H1 (cell line): ENCODE data around the gene SLC37A3. TPM values are rescaled to one million over a fixed set of nuclear protein-coding genes. Genes with fewer than 3 reads are reported as not detected.

Source experiments
- CTCF ChIA-PET: fragments of 300-600 bp; sonication (Branson Sonifier 250); formaldehyde crosslinking; loops from one replicate; lab custom pipeline; 2021; ENCODE audit not compliant: partially characterized antibody; lab: Charles Lee
- POLR2A ChIA-PET: fragments of 300-600 bp; sonication (Branson Sonifier 250); formaldehyde crosslinking; loops from one replicate; lab custom pipeline; 2021; ENCODE audit warnings: inconsistent platforms; ENCODE audit not compliant: partially characterized antibody; lab: Charles Lee
- DNase-seq, 2 experiments: peaks; one replicate each; pipeline versions ENCODE4 v3.0.0 to v3.0.0-alpha.2; 2010 to 2022; ENCODE audit warnings: low spot score in 2 of 2, low read depth in 1 of 2, mixed read lengths in 1 of 2
- FAIRE-seq: peaks from 2 replicates; lab custom pipeline; 2011; peaks lifted over from hg19 to GRCh38; lab: Jason Lieb, UNC
- H2AFZ ChIP-seq: 2 replicates; pipeline ENCODE4 v1.8.1; 2012; ENCODE audit warnings: low read length, inconsistent platforms
- H2AK5ac ChIP-seq: 2 replicates; pipeline ENCODE4 v1.6.1; 2013; ENCODE audit warnings: low read depth, low read length
- H2BK120ac ChIP-seq: replicated peaks from 2 replicates; pipeline ENCODE3; 2013; ENCODE audit warnings: low read depth, low read length, inconsistent platforms
- H2BK12ac ChIP-seq: 2 replicates; pipeline ENCODE4 v1.6.1; 2013; ENCODE audit warnings: low read depth, low read length
- H2BK15ac ChIP-seq: 2 replicates; pipeline ENCODE4 v1.6.1; 2013; ENCODE audit warnings: low read length
- H2BK20ac ChIP-seq: 2 replicates; pipeline ENCODE4 v1.6.1; 2013; ENCODE audit warnings: low read length
- H2BK5ac ChIP-seq: 2 replicates; pipeline ENCODE4 v1.6.1; 2013; ENCODE audit warnings: low read depth, low read length
- H3K14ac ChIP-seq: 2 replicates; pipeline ENCODE4 v1.6.1; 2013; ENCODE audit warnings: inconsistent platforms; ENCODE audit not compliant: insufficient read length
- H3K18ac ChIP-seq: 2 replicates; pipeline ENCODE4 v1.6.1; 2013; ENCODE audit warnings: low read length; ENCODE audit errors: extremely low read depth
- H3K23ac ChIP-seq: 2 replicates; pipeline ENCODE4 v1.6.1; 2013; ENCODE audit warnings: inconsistent platforms; ENCODE audit not compliant: insufficient read length
- H3K23me2 ChIP-seq: 2 replicates; pipeline ENCODE4 v1.6.1; 2013; ENCODE audit warnings: low read depth, low read length
- H3K27ac ChIP-seq: 2 replicates; pipeline ENCODE4 v1.6.1; 2011; ENCODE audit warnings: low read depth, low read length, inconsistent platforms
- H3K27me3 ChIP-seq, 4 experiments: replicated peaks in 1 of 4; 1 replicate in 1 of 4; 2 replicates in 3 of 4; pipeline versions ENCODE4 v1.6.1 to v1.8.1; 2011 to 2013; ENCODE audit warnings: low read length in 3 of 4, mild to moderate bottlenecking in 3 of 4, inconsistent platforms in 2 of 4, mixed read lengths in 2 of 4, moderate library complexity in 1 of 4; ENCODE audit not compliant: control insufficient read depth in 3 of 4, insufficient read depth in 3 of 4; ENCODE audit errors: extremely low read depth in 1 of 4
- H3K36me3 ChIP-seq, 4 experiments: 2 replicates each; pipeline versions ENCODE4 v1.6.1 to v1.8.1; 2011 to 2013; ENCODE audit warnings: mild to moderate bottlenecking in 4 of 4, low read length in 3 of 4, moderate library complexity in 2 of 4, control low read depth in 1 of 4, inconsistent platforms in 1 of 4; ENCODE audit not compliant: insufficient read depth in 4 of 4, control insufficient read depth in 2 of 4
- H3K4ac ChIP-seq: replicated peaks from 2 replicates; pipeline ENCODE3; 2013; ENCODE audit warnings: low read length, low read depth, mixed read lengths, inconsistent platforms; ENCODE audit not compliant: insufficient read length
- H3K4me1 ChIP-seq, 4 experiments: replicated peaks in 1 of 4; 1 replicate in 1 of 4; 2 replicates in 3 of 4; pipeline versions ENCODE4 v1.6.1 to v1.8.1; 2011 to 2013; ENCODE audit warnings: low read length in 3 of 4, inconsistent platforms in 2 of 4, mixed read lengths in 1 of 4; ENCODE audit not compliant: insufficient read depth in 4 of 4, control insufficient read depth in 3 of 4
- H3K4me2 ChIP-seq, 2 experiments: 2 replicates each; pipeline versions ENCODE4 v1.6.1 to v1.8.1; 2011 to 2013; ENCODE audit warnings: low read depth in 2 of 2, low read length in 2 of 2, control low read depth in 1 of 2, inconsistent platforms in 1 of 2, mild to moderate bottlenecking in 1 of 2; ENCODE audit not compliant: insufficient read depth in 1 of 2
- H3K4me3 ChIP-seq, 4 experiments: fragments of 200-600, 300-600 bp in 1 of 4; sonication (generic), shearing (Covaris generic), sonication (Bioruptor Twin) in 1 of 4; 2 replicates each; pipeline versions ENCODE4 v1.5.1 to v1.8.1; 2011 to 2016; ENCODE audit warnings: low read length in 4 of 4, low read depth in 3 of 4, control low read depth in 2 of 4, inconsistent platforms in 2 of 4, mild to moderate bottlenecking in 2 of 4, mixed read lengths in 1 of 4, moderate library complexity in 1 of 4; ENCODE audit not compliant: insufficient read depth in 2 of 4; ENCODE audit errors: extremely low read depth in 1 of 4
- H3K56ac ChIP-seq: replicated peaks from 2 replicates; pipeline ENCODE3; 2013; ENCODE audit warnings: low read depth, mild to moderate bottlenecking, mixed read lengths, low read length, inconsistent platforms; ENCODE audit not compliant: insufficient read length
- H3K79me1 ChIP-seq: 2 replicates; pipeline ENCODE4 v1.6.1; 2013; ENCODE audit warnings: low read depth, low read length, control low read depth
- H3K79me2 ChIP-seq, 2 experiments: 2 replicates each; pipeline versions ENCODE4 v1.6.1 to v1.8.1; 2012 to 2013; ENCODE audit warnings: low read length in 2 of 2, mild to moderate bottlenecking in 2 of 2, inconsistent platforms in 1 of 2; ENCODE audit not compliant: insufficient read depth in 2 of 2, control insufficient read depth in 1 of 2
- H3K9ac ChIP-seq, 4 experiments: replicated peaks in 1 of 4; 1 replicate in 1 of 4; 2 replicates in 3 of 4; pipeline versions ENCODE4 v1.6.1 to v1.8.1; 2011 to 2013; ENCODE audit warnings: low read depth in 3 of 4, low read length in 3 of 4, control low read depth in 2 of 4, mild to moderate bottlenecking in 2 of 4, moderate library complexity in 2 of 4, inconsistent platforms in 1 of 4; ENCODE audit errors: extremely low read depth in 1 of 4
- H3K9me3 ChIP-seq, 2 experiments: 2 replicates each; pipeline versions ENCODE4 v1.6.1 to v1.8.1; 2012 to 2013; ENCODE audit warnings: mild to moderate bottlenecking in 2 of 2, moderate library complexity in 2 of 2, control low read depth in 1 of 2, inconsistent platforms in 1 of 2, low read depth in 1 of 2, low read length in 1 of 2, mixed read lengths in 1 of 2; ENCODE audit not compliant: insufficient read depth in 2 of 2
- H4K20me1 ChIP-seq, 2 experiments: replicated peaks in 1 of 2; 2 replicates each; pipeline versions ENCODE3 to v1.8.1; 2011 to 2013; ENCODE audit warnings: inconsistent platforms in 2 of 2, low read length in 2 of 2, mild to moderate bottlenecking in 1 of 2; ENCODE audit not compliant: insufficient read depth in 2 of 2, control insufficient read depth in 1 of 2
- H4K5ac ChIP-seq: 2 replicates; pipeline ENCODE4 v1.6.1; 2013; ENCODE audit warnings: low read length, low read depth, mixed read lengths, inconsistent platforms; ENCODE audit not compliant: insufficient read length
- H4K8ac ChIP-seq: 2 replicates; pipeline ENCODE4 v1.8.0; 2013; ENCODE audit warnings: mild to moderate bottlenecking, moderate library complexity, low read length, inconsistent platforms; ENCODE audit not compliant: insufficient read depth; ENCODE audit errors: extremely low read depth
- H4K91ac ChIP-seq: replicated peaks from 2 replicates; pipeline ENCODE3; 2013; ENCODE audit warnings: low read length, mixed read lengths, inconsistent platforms; ENCODE audit not compliant: insufficient read length
- EP300 ChIP-seq, 2 experiments: IDR thresholded peaks; 1 replicate in 1 of 2; 2 replicates in 1 of 2; pipeline ENCODE4 v1.6.1; 2011 to 2012; ENCODE audit warnings: low read depth in 2 of 2, low read length in 2 of 2, mild to moderate bottlenecking in 2 of 2, borderline replicate concordance in 1 of 2, inconsistent platforms in 1 of 2, moderate library complexity in 1 of 2
- WGBS, 2 experiments: shearing (Covaris generic) in 1 of 2; methylation state at CpG; one replicate each; pipeline versions ENCODE4 v1.1.6 to v1.1.7; 2013 to 2015; ENCODE audit warnings: low lambda C conversion rate in 2 of 2, mixed read lengths in 2 of 2, inconsistent platforms in 1 of 2, low coverage in 1 of 2, missing lambda C conversion rate in 1 of 2; ENCODE audit not compliant: insufficient replicate concordance in 2 of 2, insufficient coverage in 1 of 2, insufficient read length in 1 of 2; ENCODE audit errors: extremely low coverage in 1 of 2, missing lambda C conversion rate in 1 of 2; 5-methylcytosine and 5-hydroxymethylcytosine counted together
- polyA plus RNA-seq, 7 experiments: library from polyadenylated mRNA; depleted of rRNA in 3 of 7; stranded (reverse) in 5 of 7; unstranded in 2 of 7; fragments of >200 nt in 5 of 7; fragments of 200-250 nt in 2 of 7; gene quantifications; 1 replicate in 5 of 7; 2 replicates in 1 of 7; 4 replicates in 1 of 7; pipeline versions ENCODE4 v1.2.1 to v1.2.3, GENCODE V29; 2011 to 2013; ENCODE audit warnings: missing spikeins in 2 of 7, mixed read lengths in 2 of 7
- total RNA-seq: library from RNA; stranded (reverse); fragmentation: NEBNext Ultra II Directional; extraction: Animal tissue kit (Norgen Biotek cat#: 25700); gene quantifications from 2 replicates; pipeline ENCODE4 v1.2.1, GENCODE V29; 2021

Gene SLC37A3
- total and polyA plus RNA-seq, 2 of the 8 experiments (the other 6 are each of a cell fraction or from before 2014, with no cell fraction given): 58.2 to 71.0 TPM

DNA sequence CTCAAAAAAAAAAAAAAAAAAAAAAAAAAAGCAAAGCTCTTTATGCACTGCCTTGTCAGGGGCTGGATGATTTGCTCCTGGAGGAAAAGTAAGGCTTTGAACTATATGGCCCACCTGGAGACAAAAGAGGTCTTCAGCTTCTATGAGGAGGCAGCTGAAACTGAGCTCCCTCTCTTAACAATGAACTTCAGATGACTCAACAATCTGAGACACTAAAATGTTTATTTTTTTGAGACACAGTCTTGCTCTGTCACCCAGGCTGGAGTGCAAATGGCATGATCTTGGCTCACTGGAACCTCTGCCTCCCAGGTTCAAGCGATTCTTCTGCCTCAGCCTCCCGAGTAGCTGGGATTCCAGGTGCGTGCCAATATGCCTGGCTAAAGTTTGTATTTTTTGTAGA is 42.3 kb upstream of the SLC37A3 start:
- Histone ChIP-seq H2BK12ac (no peak overlapping the region), H3K23ac (no peak overlapping the region), H3K9ac (no peak overlapping the region), H3K18ac (no peak overlapping the region), H3K23me2 (no peaks in the 10 kb centered on the region; the same call in 1 of the 2 replicates), H3K79me1 (no peaks in the 10 kb centered on the region), H2AK5ac (no peak overlapping the region), H2AFZ (no peak overlapping the region), H3K27me3 (no peaks in the 10 kb centered on the region), H4K5ac (no peak overlapping the region), H3K79me2 (no peaks in the 10 kb centered on the region), H3K4me3 (no peak overlapping the region), H4K8ac (no peak overlapping the region), H3K4me2 (no peak overlapping the region), H3K4ac (no peak overlapping the region), H3K36me3 (no peaks in the 10 kb centered on the region), H2BK20ac (no peak overlapping the region), H2BK15ac (no peak overlapping the region), H2BK120ac (no peak overlapping the region), H3K27ac (no peak overlapping the region), H2BK5ac (no peak overlapping the region), H4K20me1 (no peaks in the 10 kb centered on the region), H4K91ac (no peak overlapping the region), H3K14ac (no peak overlapping the region), H3K9me3 (no peaks in the 10 kb centered on the region), H3K4me1 (no peaks in the 10 kb centered on the region), H3K56ac (no peak overlapping the region)
- ChIA-PET CTCF (interaction anchor here (1.0 to 1.5 kb wide), 5 partner anchors 8 to 838 kb away, joined by 3 to 5 read pairs (median 3); no protein-coding TSS in a partner anchor), POLR2A (no interaction called here)
- DNase-seq (no peak), FAIRE-seq (no peak)
- TF ChIP-seq EP300 (IDR thresholded peaks at IDR 0.05; ENCODE audit: borderline replicate concordance in 1 of 2, low read depth in 2 of 2, low read length in 2 of 2): no peak
- WGBS, 2 experiments: 88% methylated on average over 3 of the region's 3 CpGs; no CpG with 5 or more reads in 1 of the 2 experiments
